K562 (cell line): Measurements from ENCODE around the gene GPR153. TPM values are rescaled to one million over a fixed set of nuclear protein-coding genes. Genes with fewer than 3 reads are reported as not detected.
A peak's percentile ranks its signal among the peaks of the same experiment; 100 is the strongest.

ENCODE experiments used
- ARID1B ChIP-seq: fragments of 450-650 bp; IDR thresholded peaks from 2 replicates; pipeline ENCODE4 v1.6.1; 2016; ENCODE audit warnings: antibody characterized with exemption, mild to moderate bottlenecking, inconsistent platforms
- COPS2 ChIP-seq: fragments of 450-650 bp; conservative IDR thresholded peaks from 2 replicates; pipeline ENCODE4 v1.6.1; 2016; ENCODE audit warnings: mild to moderate bottlenecking, moderate library complexity
- CREBBP ChIP-seq: IDR thresholded peaks from one replicate; pipeline ENCODE4 v1.6.1; 2012; ENCODE audit warnings: low read depth, mild to moderate bottlenecking, control low read depth, inconsistent platforms, low read length
- E2F3 ChIP-seq: fragments of 250-450 bp; sonication (Bioruptor Pico); IDR thresholded peaks from 2 replicates; pipeline ENCODE4 v1.4.0; 2020; ENCODE audit warnings: mild to moderate bottlenecking
- E2F6 ChIP-seq, 2 experiments: IDR thresholded peaks; 2 replicates each; pipeline ENCODE4 v1.6.1; 2011; ENCODE audit warnings: borderline replicate concordance in 1 of 2, control low read depth in 1 of 2, low read depth in 1 of 2, low read length in 1 of 2, mild to moderate bottlenecking in 1 of 2, mixed read lengths in 1 of 2, moderate library complexity in 1 of 2; ENCODE audit not compliant: insufficient read depth in 1 of 2, insufficient read length in 1 of 2, poor library complexity in 1 of 2, severe bottlenecking in 1 of 2; ENCODE audit errors: extremely low read depth in 1 of 2
- ELF4 ChIP-seq: fragments of 450-650 bp; formaldehyde crosslinking; IDR thresholded peaks from 2 replicates; pipeline ENCODE4 v1.4.0; 2022; ENCODE audit warnings: missing genetic modification characterization
- EZH2 ChIP-seq: IDR thresholded peaks from 2 replicates; pipeline ENCODE4 v1.6.1; 2012; ENCODE audit warnings: low read depth, mild to moderate bottlenecking, inconsistent platforms, low read length, borderline replicate concordance
- KLF1 ChIP-seq: fragments of 450-650 bp; IDR thresholded peaks from 2 replicates; pipeline ENCODE4 v1.6.1; 2016; ENCODE audit warnings: missing genetic modification characterization, missing compliant biosample characterization
- LEF1 ChIP-seq: fragments of 450-650 bp; IDR thresholded peaks from 2 replicates; pipeline ENCODE4 v1.6.1; 2016; ENCODE audit warnings: mild to moderate bottlenecking
- MCM7 ChIP-seq, 2 experiments: fragments of 450-650 bp; IDR thresholded peaks; 2 replicates each; pipeline ENCODE4 v1.6.1; 2016 to 2018
- NR0B1 ChIP-seq: fragments of 450-650 bp; IDR thresholded peaks from one replicate; pipeline ENCODE4 v1.6.1; 2018; ENCODE audit warnings: mild to moderate bottlenecking, moderate library complexity; ENCODE audit not compliant: partially characterized antibody
- POLR3A ChIP-seq: IDR thresholded peaks from 2 replicates; pipeline ENCODE4 v1.6.1; 2011; ENCODE audit warnings: borderline replicate concordance, mild to moderate bottlenecking, moderate library complexity; ENCODE audit not compliant: insufficient read length, insufficient read depth; ENCODE audit errors: extremely low read depth
- RB1 ChIP-seq: fragments of 450-650 bp; IDR thresholded peaks from 2 replicates; pipeline ENCODE4 v1.6.1; 2017; ENCODE audit warnings: low read depth, mild to moderate bottlenecking
- STAG1 ChIP-seq: sonication (generic); formaldehyde crosslinking; IDR thresholded peaks from 2 replicates; pipeline ENCODE4 v1.5.0; 2020; ENCODE audit warnings: missing genetic modification reagents, borderline replicate concordance
- ZBTB49 ChIP-seq: sonication (generic); formaldehyde crosslinking; IDR thresholded peaks from 2 replicates; pipeline ENCODE4 v1.8.0; 2022; ENCODE audit warnings: missing genetic modification reagents, mild to moderate bottlenecking, borderline replicate concordance
- ZNF146 ChIP-seq: IDR thresholded peaks from one replicate; pipeline ENCODE4 v1.6.1; 2018; ENCODE audit warnings: missing compliant biosample characterization; ENCODE audit not compliant: unreplicated experiment
- ZNF212 ChIP-seq: fragments of 450-650 bp; formaldehyde crosslinking; IDR thresholded peaks from 2 replicates; pipeline ENCODE4 v1.4.0; 2020; ENCODE audit warnings: mild to moderate bottlenecking
- ZNF77 ChIP-seq: fragments of 250-450 bp; sonication (Bioruptor Pico); IDR thresholded peaks from 2 replicates; pipeline ENCODE4 v1.5.0; 2020
- polyA plus RNA-seq, 8 experiments: library from polyadenylated mRNA; depleted of rRNA in 4 of 8; stranded (reverse) in 5 of 8; unstranded in 3 of 8; fragments of >200 nt; fragmentation: Nextera tagmentation in 2 of 8; fragmentation: Illumina TruSeq in 1 of 8; extraction: Ambion mirVana in 2 of 8; extraction: Trizol in 1 of 8; gene quantifications; 2 replicates each; pipeline versions ENCODE4 v1.2.1 to v1.2.3, GENCODE V29; 2011 to 2014; ENCODE audit warnings: inconsistent platforms in 1 of 8, missing spikeins in 1 of 8
- total RNA-seq, 7 experiments: library from RNA; depleted of rRNA in 6 of 7; stranded (reverse); fragments of >200 nt in 6 of 7; fragmentation: Illumina TruSeq in 2 of 7; extraction: Trizol in 2 of 7; gene quantifications; 2 replicates each; pipeline versions ENCODE4 v1.2.1 to v1.2.3, GENCODE V29; 2011 to 2021; ENCODE audit warnings: low replicate concordance in 1 of 7
- TF ChIP-seq, protein P1 (sequence below): sonication (generic); formaldehyde crosslinking; IDR thresholded peaks from 2 replicates; pipeline ENCODE4 v1.8.0; 2022; ENCODE audit warnings: mild to moderate bottlenecking, missing genetic modification reagents
- TF ChIP-seq, protein P2 (sequence below): fragments of 450-650 bp; IDR thresholded peaks from 2 replicates; pipeline ENCODE4 v1.6.1; 2016; ENCODE audit warnings: antibody characterized with exemption

GPR153 gene
- total and polyA plus RNA-seq, 9 of the 15 experiments (the other 6 are each of a cell fraction or from before 2014, with no cell fraction given) = 0.01 to 1.5 (median 0.51) TPM

GRCh38 chr1:6246497-6247467 is 14.1 kb downstream of the GPR153 start (continued):
- TF ChIP-seq ZBTB49 (CRISPR knock-in tag) (no peak), ARID1B (no peak), RB1 (peak; percentile 91), MCM7 (IDR thresholded peaks at IDR 0.05) (no peak), NR0B1 (no peak), ELF4 (CRISPR knock-in tag) (no peak), POLR3A (no peak), CREBBP (no peak), ZNF146 (CRISPR knock-in tag) (no peak), COPS2 (no peak), E2F3 (no peak), E2F6 (IDR thresholded peaks at IDR 0.05; ENCODE audit: borderline replicate concordance in 1 of 2, extremely low read depth in 1 of 2, insufficient read depth in 1 of 2, insufficient read length in 1 of 2, low read depth in 1 of 2, low read length in 1 of 2, poor library complexity in 1 of 2, severe bottlenecking in 1 of 2) (peak in 1 of 2 experiments; percentile 15), STAG1 (CRISPR knock-in tag) (peak; percentile 99), ZNF77 (CRISPR knock-in tag) (no peak), LEF1 (no peak), KLF1 (tag) (no peak), EZH2 (no peak), ZNF212 (no peak)
- TF ChIP-seq, protein P1, sequence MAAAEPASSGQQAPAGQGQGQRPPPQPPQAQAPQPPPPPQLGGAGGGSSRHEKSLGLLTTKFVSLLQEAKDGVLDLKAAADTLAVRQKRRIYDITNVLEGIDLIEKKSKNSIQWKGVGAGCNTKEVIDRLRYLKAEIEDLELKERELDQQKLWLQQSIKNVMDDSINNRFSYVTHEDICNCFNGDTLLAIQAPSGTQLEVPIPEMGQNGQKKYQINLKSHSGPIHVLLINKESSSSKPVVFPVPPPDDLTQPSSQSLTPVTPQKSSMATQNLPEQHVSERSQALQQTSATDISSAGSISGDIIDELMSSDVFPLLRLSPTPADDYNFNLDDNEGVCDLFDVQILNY = no peak
- TF ChIP-seq, protein P2, sequence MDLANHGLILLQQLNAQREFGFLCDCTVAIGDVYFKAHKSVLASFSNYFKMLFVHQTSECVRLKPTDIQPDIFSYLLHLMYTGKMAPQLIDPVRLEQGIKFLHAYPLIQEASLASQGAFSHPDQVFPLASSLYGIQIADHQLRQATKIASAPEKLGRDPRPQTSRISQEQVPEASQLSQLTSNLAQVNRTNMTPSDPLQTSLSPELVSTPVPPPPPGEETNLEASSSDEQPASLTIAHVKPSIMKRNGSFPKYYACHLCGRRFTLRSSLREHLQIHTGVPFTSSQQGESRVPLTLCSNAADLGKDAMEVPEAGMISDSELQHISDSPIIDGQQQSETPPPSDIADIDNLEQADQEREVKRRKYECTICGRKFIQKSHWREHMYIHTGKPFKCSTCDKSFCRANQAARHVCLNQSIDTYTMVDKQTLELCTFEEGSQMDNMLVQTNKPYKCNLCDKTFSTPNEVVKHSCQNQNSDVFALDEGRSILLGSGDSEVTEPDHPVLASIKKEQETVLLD = no peak
